ENCODE results near the gene RABGEF1.
"Not testable (repeated sequence)": the region's sequence is repeated elsewhere in the genome, so short reads cannot be mapped to it uniquely, and the experiment has no call there.

The RABGEF1 gene

GRCh38 chr7:66740302-66740979 lies at the start of gene RABGEF1:
RABGEF1 (plus strand) TSS chr7:66740733; CDS start chr7:66771900, 31,167 bp downstream.
- peak; percentile 93 for DNase-seq (ENCODE audit: low spot score)

- DNase-seq (ENCODE audit: low spot score) = no peak
These were observed 47.2 kb upstream of the RABGEF1 start for GRCh38 chr7:66693331-66693730.

- DNase-seq (ENCODE audit: low spot score) = no peak
These were observed 46.2 kb upstream of the RABGEF1 start for GRCh38 chr7:66694286-66694685.

- DNase-seq (ENCODE audit: low spot score) = not testable (repeated sequence)
These were observed 45.1 kb upstream of the RABGEF1 start for GRCh38 chr7:66695417-66695816.

- DNase-seq (ENCODE audit: low spot score) = not testable (repeated sequence)
These were observed 44.4 kb upstream of the RABGEF1 start for GRCh38 chr7:66696134-66696533.

GRCh38 chr7:66696774-66697191 lies 43.8 kb upstream of the RABGEF1 start:
- DNase-seq (ENCODE audit: low spot score) = no peak

- DNase-seq (ENCODE audit: low spot score) = no peak
These were observed 42.8 kb upstream of the RABGEF1 start for GRCh38 chr7:66697449-66698438.

- DNase-seq (ENCODE audit: low spot score) = no peak
These were observed 41.8 kb upstream of the RABGEF1 start for GRCh38 chr7:66698652-66699205.

- DNase-seq (ENCODE audit: low spot score) = no peak
These were observed 40.5 kb upstream of the RABGEF1 start for GRCh38 chr7:66699998-66700397.

- DNase-seq (ENCODE audit: low spot score) = no peak
These were observed 39.9 kb upstream of the RABGEF1 start for GRCh38 chr7:66700633-66701131.

- no peak for DNase-seq (ENCODE audit: low spot score)
These were observed 32.7 kb upstream of the RABGEF1 start for GRCh38 chr7:66707825-66708224.

- DNase-seq (ENCODE audit: low spot score) = not testable (repeated sequence)
These were observed 29.8 kb upstream of the RABGEF1 start for GRCh38 chr7:66710752-66711151.

GRCh38 chr7:66713687-66714086 lies 26.8 kb upstream of the RABGEF1 start:
- DNase-seq (ENCODE audit: low spot score) = no peak

GRCh38 chr7:66716634-66717033 lies 23.9 kb upstream of the RABGEF1 start:
- DNase-seq (ENCODE audit: low spot score) = not testable (repeated sequence)

GRCh38 chr7:66720561-66720960 lies 20.0 kb upstream of the RABGEF1 start:
- DNase-seq (ENCODE audit: low spot score) = no peak

- no peak for DNase-seq (ENCODE audit: low spot score)
These were observed 14.7 kb upstream of the RABGEF1 start for GRCh38 chr7:66725843-66726242.

- DNase-seq (ENCODE audit: low spot score) = no peak
These were observed 13.5 kb upstream of the RABGEF1 start for GRCh38 chr7:66727058-66727457.

GRCh38 chr7:66728571-66728970 lies 12.0 kb upstream of the RABGEF1 start:
- no peak for DNase-seq (ENCODE audit: low spot score)

GRCh38 chr7:66729274-66729673 lies 11.3 kb upstream of the RABGEF1 start:
- DNase-seq (ENCODE audit: low spot score) = no peak

GRCh38 chr7:66731986-66732385 lies 8.5 kb upstream of the RABGEF1 start:
- no peak for DNase-seq (ENCODE audit: low spot score)

- no peak for DNase-seq (ENCODE audit: low spot score)
These were observed 8.1 kb upstream of the RABGEF1 start for GRCh38 chr7:66732439-66732838.

- DNase-seq (ENCODE audit: low spot score) = no peak
These were observed 6.5 kb upstream of the RABGEF1 start for GRCh38 chr7:66734006-66734405.

Measured in CD4-positive, alpha-beta T cell treated with Interleukin-6 at 100 ng/mL for 8 hours (primary cell).